ENCODE results near the gene ISY1.

ISY1 gene

DNA sequence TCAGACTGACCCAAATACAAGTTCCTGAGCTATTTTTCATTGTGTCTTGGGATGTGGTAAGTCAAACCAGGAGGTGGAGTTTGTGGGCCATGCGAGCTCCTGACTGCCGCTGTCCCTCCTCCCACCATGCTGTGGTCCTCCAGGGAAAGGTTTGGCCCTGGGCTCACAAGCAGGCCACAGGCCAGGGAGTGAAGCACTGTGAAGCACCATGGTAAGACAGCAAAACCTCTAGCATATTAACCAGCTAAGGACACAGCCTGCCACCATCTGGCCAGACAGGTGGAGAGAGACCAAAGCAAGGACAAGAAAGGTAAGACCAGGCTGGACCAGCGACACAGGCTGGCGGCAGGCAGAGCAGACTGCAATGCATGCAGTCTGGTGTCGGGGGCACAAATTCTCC lies 54.5 kb downstream of the ISY1 start:
- Histone ChIP-seq H3K36me3 (ENCODE audit: control insufficient read depth, low read length) (no peaks in the 10 kb centered on the region), H3K4me1 (ENCODE audit: control insufficient read depth, low read length) (no peaks in the 10 kb centered on the region), H3K9me2 (replicated peaks; ENCODE audit: control insufficient read depth, low read length) (no peaks in the 10 kb centered on the region), H3K4me2 (ENCODE audit: low read length) (no peak overlapping the region), H3K79me2 (ENCODE audit: control insufficient read depth, low read length) (no peaks in the 10 kb centered on the region), H4K20me1 (ENCODE audit: control insufficient read depth, insufficient read depth, low read depth, low read length) (no peaks in the 10 kb centered on the region), H3F3A (ENCODE audit: control insufficient read depth, insufficient read depth) (no peaks in the 10 kb centered on the region), H3K27ac (ENCODE audit: low read depth, low read length) (no peak overlapping the region), H3K9me3 (ENCODE audit: control insufficient read depth, insufficient read depth, low read length) (no peaks in the 10 kb centered on the region), H3K4me3 (ENCODE audit: low read length) (no peak overlapping the region), H3K27me3 (ENCODE audit: control insufficient read depth, low read length) (no peaks in the 10 kb centered on the region)
- TF ChIP-seq, protein P1, sequence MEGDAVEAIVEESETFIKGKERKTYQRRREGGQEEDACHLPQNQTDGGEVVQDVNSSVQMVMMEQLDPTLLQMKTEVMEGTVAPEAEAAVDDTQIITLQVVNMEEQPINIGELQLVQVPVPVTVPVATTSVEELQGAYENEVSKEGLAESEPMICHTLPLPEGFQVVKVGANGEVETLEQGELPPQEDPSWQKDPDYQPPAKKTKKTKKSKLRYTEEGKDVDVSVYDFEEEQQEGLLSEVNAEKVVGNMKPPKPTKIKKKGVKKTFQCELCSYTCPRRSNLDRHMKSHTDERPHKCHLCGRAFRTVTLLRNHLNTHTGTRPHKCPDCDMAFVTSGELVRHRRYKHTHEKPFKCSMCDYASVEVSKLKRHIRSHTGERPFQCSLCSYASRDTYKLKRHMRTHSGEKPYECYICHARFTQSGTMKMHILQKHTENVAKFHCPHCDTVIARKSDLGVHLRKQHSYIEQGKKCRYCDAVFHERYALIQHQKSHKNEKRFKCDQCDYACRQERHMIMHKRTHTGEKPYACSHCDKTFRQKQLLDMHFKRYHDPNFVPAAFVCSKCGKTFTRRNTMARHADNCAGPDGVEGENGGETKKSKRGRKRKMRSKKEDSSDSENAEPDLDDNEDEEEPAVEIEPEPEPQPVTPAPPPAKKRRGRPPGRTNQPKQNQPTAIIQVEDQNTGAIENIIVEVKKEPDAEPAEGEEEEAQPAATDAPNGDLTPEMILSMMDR (IDR thresholded peaks at IDR 0.05; ENCODE audit: low read depth, low read length, poor library complexity, severe bottlenecking), result no peak
- TF ChIP-seq EZH2phosphoT487 (IDR thresholded peaks at IDR 0.05; ENCODE audit: borderline replicate concordance, low read length), result no peak

DNA sequence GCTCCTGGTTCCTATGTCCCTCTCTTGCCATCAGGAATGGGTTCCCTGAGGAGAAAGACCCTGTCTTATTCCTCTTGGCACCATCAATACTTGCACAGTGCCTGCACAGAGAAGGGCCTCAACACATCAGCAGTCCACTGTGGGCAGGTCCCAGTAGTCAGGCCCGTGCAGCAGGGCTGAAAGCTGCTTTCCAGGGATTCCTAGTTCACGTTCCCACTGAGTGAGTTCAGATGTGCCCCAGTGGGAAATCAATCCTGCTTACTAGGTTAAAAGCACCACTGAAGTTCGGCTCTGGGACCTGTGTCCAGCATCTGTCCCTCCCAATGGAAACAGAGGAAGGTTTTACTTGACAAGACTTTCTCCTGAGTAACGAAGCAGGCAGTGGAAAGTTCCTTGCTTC lies 55.0 kb downstream of the ISY1 start:
- Histone ChIP-seq H3K27ac (ENCODE audit: low read depth, low read length) (no peak overlapping the region), H3K9me2 (replicated peaks; ENCODE audit: control insufficient read depth, low read length) (no peaks in the 10 kb centered on the region), H3K27me3 (ENCODE audit: control insufficient read depth, low read length) (no peaks in the 10 kb centered on the region), H3K4me2 (ENCODE audit: low read length) (no peak overlapping the region), H3K9me3 (ENCODE audit: control insufficient read depth, insufficient read depth, low read length) (no peaks in the 10 kb centered on the region), H3K4me1 (ENCODE audit: control insufficient read depth, low read length) (no peaks in the 10 kb centered on the region), H3K36me3 (ENCODE audit: control insufficient read depth, low read length) (no peaks in the 10 kb centered on the region), H3K4me3 (ENCODE audit: low read length) (no peak overlapping the region), H3K79me2 (ENCODE audit: control insufficient read depth, low read length) (no peaks in the 10 kb centered on the region), H3F3A (ENCODE audit: control insufficient read depth, insufficient read depth) (no peaks in the 10 kb centered on the region), H4K20me1 (ENCODE audit: control insufficient read depth, insufficient read depth, low read depth, low read length) (no peaks in the 10 kb centered on the region)
- TF ChIP-seq, protein P1 (IDR thresholded peaks at IDR 0.05; ENCODE audit: low read depth, low read length, poor library complexity, severe bottlenecking), result no peak
- no peak for TF ChIP-seq EZH2phosphoT487 (IDR thresholded peaks at IDR 0.05; ENCODE audit: borderline replicate concordance, low read length)

DNA sequence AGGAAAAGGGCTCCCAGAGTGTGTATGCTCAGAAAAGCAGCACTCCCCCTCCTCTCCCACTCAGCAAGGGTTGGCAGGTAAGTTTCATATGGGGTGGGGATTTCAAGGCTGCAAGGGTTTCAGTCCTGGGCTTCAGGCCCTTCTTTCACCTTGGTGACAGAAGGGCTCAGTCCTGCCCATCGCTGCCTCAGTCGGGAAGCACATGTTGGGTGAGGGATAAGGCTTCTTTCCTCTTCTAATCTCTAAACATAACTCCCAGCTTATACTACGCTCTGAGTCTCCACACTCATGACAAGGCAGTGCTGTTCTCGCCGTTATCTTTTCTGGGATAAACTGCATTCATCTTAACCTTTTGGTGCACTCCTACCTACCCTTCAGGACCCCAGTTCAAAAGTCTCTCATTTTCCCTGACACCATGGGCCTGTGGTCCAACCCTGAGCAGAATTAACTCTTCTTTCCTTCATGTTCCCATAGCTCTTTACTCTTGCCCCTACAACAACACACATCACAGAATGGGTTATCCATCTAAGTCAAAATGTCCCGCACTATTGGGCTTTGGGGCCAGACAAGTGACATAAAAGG lies 56.3 kb downstream of the ISY1 start:
- no peak overlapping the region for H3K4me2 ChIP-seq (ENCODE audit: low read length)
- no peaks in the 10 kb centered on the region for H3K36me3 ChIP-seq (ENCODE audit: control insufficient read depth, low read length)
- H3K9me3 ChIP-seq (ENCODE audit: control insufficient read depth, insufficient read depth, low read length), result no peaks in the 10 kb centered on the region
- no peak overlapping the region for H3K27ac ChIP-seq (ENCODE audit: low read depth, low read length)
- H3K79me2 ChIP-seq (ENCODE audit: control insufficient read depth, low read length), result no peaks in the 10 kb centered on the region
- no peaks in the 10 kb centered on the region for H3F3A ChIP-seq (ENCODE audit: control insufficient read depth, insufficient read depth)
- no peak for TF ChIP-seq EZH2phosphoT487 (IDR thresholded peaks at IDR 0.05; ENCODE audit: borderline replicate concordance, low read length)
- TF ChIP-seq, protein P1 (IDR thresholded peaks at IDR 0.05; ENCODE audit: low read depth, low read length, poor library complexity, severe bottlenecking), result no peak
- no peak overlapping the region for H3K4me3 ChIP-seq (ENCODE audit: low read length)
- no peaks in the 10 kb centered on the region for H3K9me2 ChIP-seq (replicated peaks; ENCODE audit: control insufficient read depth, low read length)
- no peaks in the 10 kb centered on the region for H3K27me3 ChIP-seq (ENCODE audit: control insufficient read depth, low read length)
- no peaks in the 10 kb centered on the region for H3K4me1 ChIP-seq (ENCODE audit: control insufficient read depth, low read length)
- no peaks in the 10 kb centered on the region for H4K20me1 ChIP-seq (ENCODE audit: control insufficient read depth, insufficient read depth, low read depth, low read length)

Measured in DOHH2 (cell line).